Panc1 (cell line): ENCODE measurements around the gene GRAMD4. TPM values are rescaled to one million over a fixed set of nuclear protein-coding genes. Genes with fewer than 3 reads are reported as not detected.

ENCODE experiments used
- ATAC-seq: fragments of 200-7000 bp; cut with Tn5 transposase; 2 replicates; pipeline ENCODE4 v1.9.1; 2020; ENCODE audit warnings: mild to moderate bottlenecking, moderate library complexity
- BruUV-seq: library from RNA; stranded (reverse); fragments of 400-500 nt; replicated peaks from 2 replicates; lab custom pipeline; 2021; lab: Mats Ljungman, UMichigan
- CTCF ChIA-PET: fragments of 300-600 bp; sonication (Branson Sonifier 250); formaldehyde crosslinking; loops from one replicate; lab custom pipeline; 2022; ENCODE audit warnings: antibody characterized with exemption; lab: Charles Lee
- POLR2A ChIA-PET: fragments of 300-600 bp; sonication (Branson Sonifier 250); formaldehyde crosslinking; loops from one replicate; lab custom pipeline; 2022; ENCODE audit warnings: antibody characterized with exemption; lab: Charles Lee
- DNase-seq: peaks from one replicate; pipeline ENCODE4 v3.0.0-alpha.2; 2010; ENCODE audit warnings: low read depth, low spot score
- H3K27ac ChIP-seq: 2 replicates; pipeline ENCODE4 v1.5.1; 2011; ENCODE audit warnings: mild to moderate bottlenecking, low read length, inconsistent platforms
- H3K27me3 ChIP-seq: fragments of 200-500 bp; sonication (Bioruptor generic); 2 replicates; pipeline ENCODE4 v1.6.0; 2014; ENCODE audit warnings: low read length, inconsistent platforms; ENCODE audit not compliant: control insufficient read depth, insufficient read depth
- H3K36me3 ChIP-seq: fragments of 200-500 bp; sonication (Bioruptor generic); 2 replicates; pipeline ENCODE4 v1.5.1; 2014; ENCODE audit warnings: inconsistent platforms, mild to moderate bottlenecking, low read length, moderate library complexity; ENCODE audit not compliant: control insufficient read depth, insufficient read depth
- H3K4me1 ChIP-seq: 2 replicates; pipeline ENCODE4 v1.5.1; 2011; ENCODE audit warnings: inconsistent platforms, mild to moderate bottlenecking, low read length, moderate library complexity; ENCODE audit not compliant: control insufficient read depth, insufficient read depth
- H3K4me3 ChIP-seq, 2 experiments: 2 replicates each; pipeline ENCODE4 v1.5.1; 2011 to 2012; ENCODE audit warnings: low read depth in 2 of 2, low read length in 2 of 2, mild to moderate bottlenecking in 2 of 2, inconsistent platforms in 1 of 2, moderate library complexity in 1 of 2
- H3K9me3 ChIP-seq: fragments of 200-500 bp; sonication (Bioruptor generic); 2 replicates; pipeline ENCODE4 v1.5.1; 2014; ENCODE audit warnings: low read depth, mild to moderate bottlenecking, inconsistent platforms, low read length, moderate library complexity; ENCODE audit not compliant: control insufficient read depth, insufficient read depth
- POLR2AphosphoS5 ChIP-seq: IDR thresholded peaks from 2 replicates; pipeline ENCODE4 v1.6.1; 2012; ENCODE audit warnings: mild to moderate bottlenecking, low read depth, low read length, moderate library complexity
- SIN3A ChIP-seq: IDR thresholded peaks from 2 replicates; pipeline ENCODE4 v1.6.1; 2012; ENCODE audit warnings: low read depth, mild to moderate bottlenecking, low read length, moderate library complexity, borderline replicate concordance; ENCODE audit not compliant: insufficient read depth
- TCF7L2 ChIP-seq: IDR thresholded peaks from 2 replicates; pipeline ENCODE4 v1.6.1; 2011; ENCODE audit warnings: mild to moderate bottlenecking, low read depth, low read length, inconsistent platforms
- in situ Hi-C: cut with HindIII; loops from 2 replicates; pipeline ENCODE4 v1.10.0; 2016; ENCODE audit warnings: low sequenced_read_pairs, low pct_unique_long_range_greater_than_20kb
- intact Hi-C: fragments of 100-400 bp; cut with micrococcal nuclease; formaldehyde crosslinking; loops from one replicate; pipeline ENCODE4 v1.10.0; 2022; ENCODE audit not compliant: unreplicated experiment
- total RNA-seq: library from RNA; stranded (reverse); gene quantifications from one replicate; pipeline ENCODE4 v1.2.1, GENCODE V29; 2021; ENCODE audit not compliant: unreplicated experiment
- TF ChIP-seq, protein P1 (sequence below): fragments of 450-650 bp; IDR thresholded peaks from 2 replicates; pipeline ENCODE4 v1.5.1; 2017; ENCODE audit warnings: mild to moderate bottlenecking
- TF ChIP-seq, protein P2 (sequence below), 2 experiments: IDR thresholded peaks; 2 replicates each; pipeline ENCODE4 v1.6.1; 2011 to 2012; ENCODE audit warnings: low read depth in 2 of 2, control low read depth in 1 of 2, low read length in 1 of 2, mild to moderate bottlenecking in 1 of 2, moderate library complexity in 1 of 2; ENCODE audit not compliant: insufficient read depth in 1 of 2

Gene GRAMD4
- total RNA-seq, 1 experiment from 2014 or later, result 30.8 TPM

DNA sequence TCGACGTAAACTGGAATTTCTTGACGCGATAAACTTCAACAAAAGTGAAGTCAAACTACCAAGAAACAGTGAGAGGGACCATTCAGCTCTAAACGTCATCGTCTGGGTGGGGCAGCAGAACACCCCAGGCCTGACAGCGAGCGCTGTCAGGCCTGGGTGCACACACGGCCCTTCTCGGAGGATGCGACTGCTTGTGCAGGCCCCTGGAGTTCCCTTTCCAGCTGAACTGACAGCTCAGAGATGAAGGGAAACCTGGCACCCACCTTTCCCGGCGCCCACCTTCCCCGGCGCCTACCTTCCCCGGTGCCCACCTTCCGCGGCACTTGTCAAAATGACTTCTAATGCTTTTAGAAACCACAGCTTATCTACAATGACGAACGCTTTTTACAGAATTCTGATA, 70.0 kb downstream of the GRAMD4 start:
- Histone ChIP-seq H3K4me1 (no peaks in the 10 kb centered on the region), H3K27ac (no peak overlapping the region), H3K4me3 (no peak overlapping the region), H3K36me3 (no peaks in the 10 kb centered on the region), H3K27me3 (no peaks in the 10 kb centered on the region), H3K9me3 (no peaks in the 10 kb centered on the region)
- TF ChIP-seq SIN3A, result no peak
- TF ChIP-seq, protein P1, sequence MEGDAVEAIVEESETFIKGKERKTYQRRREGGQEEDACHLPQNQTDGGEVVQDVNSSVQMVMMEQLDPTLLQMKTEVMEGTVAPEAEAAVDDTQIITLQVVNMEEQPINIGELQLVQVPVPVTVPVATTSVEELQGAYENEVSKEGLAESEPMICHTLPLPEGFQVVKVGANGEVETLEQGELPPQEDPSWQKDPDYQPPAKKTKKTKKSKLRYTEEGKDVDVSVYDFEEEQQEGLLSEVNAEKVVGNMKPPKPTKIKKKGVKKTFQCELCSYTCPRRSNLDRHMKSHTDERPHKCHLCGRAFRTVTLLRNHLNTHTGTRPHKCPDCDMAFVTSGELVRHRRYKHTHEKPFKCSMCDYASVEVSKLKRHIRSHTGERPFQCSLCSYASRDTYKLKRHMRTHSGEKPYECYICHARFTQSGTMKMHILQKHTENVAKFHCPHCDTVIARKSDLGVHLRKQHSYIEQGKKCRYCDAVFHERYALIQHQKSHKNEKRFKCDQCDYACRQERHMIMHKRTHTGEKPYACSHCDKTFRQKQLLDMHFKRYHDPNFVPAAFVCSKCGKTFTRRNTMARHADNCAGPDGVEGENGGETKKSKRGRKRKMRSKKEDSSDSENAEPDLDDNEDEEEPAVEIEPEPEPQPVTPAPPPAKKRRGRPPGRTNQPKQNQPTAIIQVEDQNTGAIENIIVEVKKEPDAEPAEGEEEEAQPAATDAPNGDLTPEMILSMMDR, result no peak
- no peak for TF ChIP-seq TCF7L2
- TF ChIP-seq, protein P2, sequence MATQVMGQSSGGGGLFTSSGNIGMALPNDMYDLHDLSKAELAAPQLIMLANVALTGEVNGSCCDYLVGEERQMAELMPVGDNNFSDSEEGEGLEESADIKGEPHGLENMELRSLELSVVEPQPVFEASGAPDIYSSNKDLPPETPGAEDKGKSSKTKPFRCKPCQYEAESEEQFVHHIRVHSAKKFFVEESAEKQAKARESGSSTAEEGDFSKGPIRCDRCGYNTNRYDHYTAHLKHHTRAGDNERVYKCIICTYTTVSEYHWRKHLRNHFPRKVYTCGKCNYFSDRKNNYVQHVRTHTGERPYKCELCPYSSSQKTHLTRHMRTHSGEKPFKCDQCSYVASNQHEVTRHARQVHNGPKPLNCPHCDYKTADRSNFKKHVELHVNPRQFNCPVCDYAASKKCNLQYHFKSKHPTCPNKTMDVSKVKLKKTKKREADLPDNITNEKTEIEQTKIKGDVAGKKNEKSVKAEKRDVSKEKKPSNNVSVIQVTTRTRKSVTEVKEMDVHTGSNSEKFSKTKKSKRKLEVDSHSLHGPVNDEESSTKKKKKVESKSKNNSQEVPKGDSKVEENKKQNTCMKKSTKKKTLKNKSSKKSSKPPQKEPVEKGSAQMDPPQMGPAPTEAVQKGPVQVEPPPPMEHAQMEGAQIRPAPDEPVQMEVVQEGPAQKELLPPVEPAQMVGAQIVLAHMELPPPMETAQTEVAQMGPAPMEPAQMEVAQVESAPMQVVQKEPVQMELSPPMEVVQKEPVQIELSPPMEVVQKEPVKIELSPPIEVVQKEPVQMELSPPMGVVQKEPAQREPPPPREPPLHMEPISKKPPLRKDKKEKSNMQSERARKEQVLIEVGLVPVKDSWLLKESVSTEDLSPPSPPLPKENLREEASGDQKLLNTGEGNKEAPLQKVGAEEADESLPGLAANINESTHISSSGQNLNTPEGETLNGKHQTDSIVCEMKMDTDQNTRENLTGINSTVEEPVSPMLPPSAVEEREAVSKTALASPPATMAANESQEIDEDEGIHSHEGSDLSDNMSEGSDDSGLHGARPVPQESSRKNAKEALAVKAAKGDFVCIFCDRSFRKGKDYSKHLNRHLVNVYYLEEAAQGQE (IDR thresholded peaks at IDR 0.05; ENCODE audit: insufficient read depth in 1 of 2, low read depth in 2 of 2, low read length in 1 of 2), result no peak
- TF ChIP-seq POLR2AphosphoS5, result no peak
- ATAC-seq (no peak), DNase-seq (no peak)
- ChIA-PET CTCF (no interaction called here), POLR2A (no interaction called here)
- intact Hi-C loops, result no loop called here
- in situ Hi-C loops, result no loop called here
- BruUV-seq, result no TSS peak

DNA sequence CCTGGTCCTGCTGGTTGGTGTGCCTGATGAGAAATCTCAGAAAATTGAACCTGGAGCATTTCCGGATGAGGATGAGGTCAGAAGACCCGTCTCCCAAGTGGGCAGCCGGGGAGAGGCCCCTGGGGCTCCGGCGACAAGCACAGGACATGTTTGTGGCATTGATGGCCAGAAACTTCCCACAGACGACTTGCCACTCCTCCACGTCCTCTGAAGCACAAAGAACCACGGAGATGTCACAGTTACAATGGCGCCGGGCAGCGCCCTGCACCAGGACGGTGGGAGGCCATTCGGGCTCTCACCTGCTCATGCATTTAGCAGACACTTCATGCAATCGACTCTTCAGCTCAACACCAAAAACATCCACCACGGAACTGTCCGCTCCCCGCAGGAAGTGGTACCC, 71.4 kb downstream of the GRAMD4 start:
- H3K27ac ChIP-seq, result no peak overlapping the region
- no peaks in the 10 kb centered on the region for H3K9me3 ChIP-seq
- DNase-seq (no peak), ATAC-seq (no peak)
- no peaks in the 10 kb centered on the region for H3K27me3 ChIP-seq
- BruUV-seq, result no TSS peak
- H3K4me1 ChIP-seq, result no peaks in the 10 kb centered on the region
- intact Hi-C loops (no loop called here), in situ Hi-C loops (no loop called here)
- H3K36me3 ChIP-seq, result no peaks in the 10 kb centered on the region
- CTCF ChIA-PET, result interaction anchor here (0.8 kb wide), 1 partner anchor 128 kb away, joined by 3 read pairs; no protein-coding TSS in a partner anchor
- TF ChIP-seq, protein P2 (IDR thresholded peaks at IDR 0.05; ENCODE audit: insufficient read depth in 1 of 2, low read depth in 2 of 2, low read length in 1 of 2), result no peak
- TF ChIP-seq SIN3A, result no peak
- TF ChIP-seq TCF7L2, result no peak
- TF ChIP-seq, protein P1, result no peak
- TF ChIP-seq POLR2AphosphoS5, result no peak
- H3K4me3 ChIP-seq, result no peak overlapping the region
- POLR2A ChIA-PET, result no interaction called here
